ENCODE measurements around the gene IQGAP2.
"Not testable (repeated sequence)": the region's sequence is repeated elsewhere in the genome, so short reads cannot be mapped to it uniquely, and the experiment has no call there.

Gene IQGAP2

DNA sequence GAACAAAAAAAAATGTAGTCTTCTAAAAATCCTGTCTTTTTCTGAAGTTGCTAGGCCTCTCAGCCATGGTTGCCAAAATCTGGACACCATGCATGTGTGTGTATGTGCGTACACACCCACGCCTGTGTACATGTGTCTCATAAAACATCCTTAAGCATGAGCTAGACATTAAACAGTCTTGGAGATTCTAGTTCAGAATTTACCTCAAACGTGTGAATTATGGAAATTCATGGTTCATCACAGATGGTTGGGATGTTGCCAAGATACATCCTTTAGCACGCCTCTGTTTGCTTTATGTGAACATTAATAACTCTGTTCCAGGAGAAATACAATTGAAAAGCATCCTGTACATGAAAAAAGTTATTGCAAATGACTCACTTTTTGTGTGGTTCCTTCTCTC is 167.1 kb downstream of the IQGAP2 start:
- DNase-seq (ENCODE audit: low read depth in 1 of 2, low spot score in 1 of 2) = no peak

DNA sequence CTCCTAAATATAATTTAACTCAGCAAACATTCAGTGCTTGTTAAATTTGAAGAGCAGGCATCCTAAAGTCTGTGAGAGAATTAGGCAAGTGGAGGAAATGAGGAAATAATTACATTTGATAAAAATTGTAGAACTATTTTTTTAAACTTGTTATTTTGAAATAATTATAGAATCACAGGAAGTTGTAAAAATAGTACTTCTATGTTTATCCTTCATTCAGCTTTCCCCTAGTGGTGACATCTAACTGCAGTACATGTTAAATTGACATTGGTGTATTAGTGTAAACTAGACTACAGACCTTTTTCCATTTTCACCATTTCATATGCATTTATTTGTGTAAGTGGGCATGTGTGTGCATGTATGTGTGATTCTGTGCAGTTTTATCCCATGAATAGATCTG is 168.5 kb downstream of the IQGAP2 start:
- no peak for DNase-seq (ENCODE audit: low read depth in 1 of 2, low spot score in 1 of 2)

DNA sequence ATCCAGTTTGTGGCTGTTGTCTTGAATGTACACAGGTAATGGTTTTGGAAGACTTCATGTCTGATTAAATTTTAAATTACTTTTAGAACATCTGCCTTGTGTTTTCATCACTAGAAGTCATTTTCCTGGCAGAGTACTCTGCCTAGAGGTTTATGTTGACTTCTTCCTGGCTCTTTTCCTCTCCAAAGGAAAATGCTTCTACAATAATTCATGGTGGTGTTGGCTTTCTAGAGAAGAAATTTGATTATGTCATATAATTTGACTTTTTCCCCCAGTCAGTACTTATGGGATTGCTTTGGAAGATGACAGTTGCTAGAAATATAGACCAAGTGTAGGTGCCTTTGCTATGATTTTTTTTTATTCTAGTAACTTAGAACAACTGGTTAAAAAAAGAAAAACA is 173.4 kb downstream of the IQGAP2 start:
- DNase-seq (ENCODE audit: low read depth in 1 of 2, low spot score in 1 of 2) = no peak

DNA sequence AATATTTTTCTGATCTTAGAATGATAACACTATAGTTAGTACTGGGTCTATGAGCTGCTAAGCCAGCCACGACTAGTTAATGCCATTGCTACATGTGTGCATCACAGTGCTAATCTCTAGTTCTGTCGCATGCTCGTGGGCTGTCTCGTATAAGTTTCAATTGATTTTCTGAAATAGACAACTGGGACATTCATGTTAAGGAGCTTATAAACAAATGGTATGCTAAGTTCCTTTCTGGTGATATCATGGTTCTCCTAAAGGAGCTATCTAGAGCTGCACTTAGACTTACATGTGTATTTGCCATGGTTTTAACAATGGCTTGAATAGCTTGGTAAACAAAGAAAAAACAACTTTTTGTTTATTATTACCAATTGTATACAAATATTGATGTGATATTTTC is 173.9 kb downstream of the IQGAP2 start:
- no peak for DNase-seq (ENCODE audit: low read depth in 1 of 2, low spot score in 1 of 2)

DNA sequence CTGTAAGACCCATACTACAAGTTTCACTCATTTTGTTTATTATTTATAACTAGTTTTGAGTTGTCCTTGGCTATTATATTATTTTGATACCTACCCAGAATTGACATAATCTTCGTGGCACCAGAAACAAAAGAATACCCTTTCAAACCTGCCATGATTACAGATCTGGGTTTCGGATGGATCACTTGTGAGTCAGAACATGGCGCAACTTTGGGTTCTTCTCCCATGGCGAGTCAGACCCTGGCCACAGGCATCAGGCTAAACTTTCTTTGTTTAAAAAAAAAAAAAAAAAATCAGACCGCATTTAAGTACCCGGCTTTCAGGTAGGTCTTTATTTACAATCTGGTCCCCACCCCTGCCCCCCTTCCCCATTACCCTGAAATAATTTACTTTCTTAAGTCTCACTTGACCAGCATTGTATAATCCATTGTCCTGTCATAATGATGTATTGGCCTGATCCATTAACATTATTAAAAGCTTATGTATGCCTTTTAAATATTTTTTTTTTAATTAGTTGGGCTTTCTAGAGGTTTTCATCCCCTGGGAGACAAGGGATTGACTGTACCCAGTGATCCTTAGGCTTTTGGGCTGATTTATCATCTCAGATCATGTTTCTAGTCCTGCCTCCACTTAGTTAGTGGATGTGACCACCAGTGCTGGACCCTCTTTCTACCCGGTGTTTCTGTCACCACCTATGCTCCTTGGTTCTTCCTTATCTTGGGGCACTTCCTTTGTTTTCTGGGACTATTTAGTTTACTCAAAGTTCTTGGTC is 176.3 kb downstream of the IQGAP2 start:
- DNase-seq (ENCODE audit: low read depth in 1 of 2, low spot score in 1 of 2) = no peak

DNA sequence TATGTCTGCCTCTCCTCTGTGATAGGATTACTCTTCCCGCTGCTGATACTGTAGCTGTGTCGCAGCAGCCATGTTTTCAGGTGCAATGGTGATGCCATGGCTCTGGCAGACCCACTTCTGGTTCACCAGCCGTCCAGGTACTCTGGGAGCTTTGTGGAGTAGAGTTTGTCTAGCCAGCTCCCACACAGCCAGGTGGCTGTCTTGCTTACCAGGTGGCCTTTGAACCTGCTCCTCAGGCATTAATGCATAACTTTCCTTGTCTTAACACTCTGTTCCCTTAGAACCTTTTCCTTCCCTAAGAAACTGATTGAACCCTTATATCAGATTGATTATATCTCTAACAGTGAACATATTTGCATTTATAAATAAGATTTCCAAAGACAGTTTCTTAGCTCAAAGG is 177.9 kb downstream of the IQGAP2 start:
- no peak for DNase-seq (ENCODE audit: low read depth in 1 of 2, low spot score in 1 of 2)

DNA sequence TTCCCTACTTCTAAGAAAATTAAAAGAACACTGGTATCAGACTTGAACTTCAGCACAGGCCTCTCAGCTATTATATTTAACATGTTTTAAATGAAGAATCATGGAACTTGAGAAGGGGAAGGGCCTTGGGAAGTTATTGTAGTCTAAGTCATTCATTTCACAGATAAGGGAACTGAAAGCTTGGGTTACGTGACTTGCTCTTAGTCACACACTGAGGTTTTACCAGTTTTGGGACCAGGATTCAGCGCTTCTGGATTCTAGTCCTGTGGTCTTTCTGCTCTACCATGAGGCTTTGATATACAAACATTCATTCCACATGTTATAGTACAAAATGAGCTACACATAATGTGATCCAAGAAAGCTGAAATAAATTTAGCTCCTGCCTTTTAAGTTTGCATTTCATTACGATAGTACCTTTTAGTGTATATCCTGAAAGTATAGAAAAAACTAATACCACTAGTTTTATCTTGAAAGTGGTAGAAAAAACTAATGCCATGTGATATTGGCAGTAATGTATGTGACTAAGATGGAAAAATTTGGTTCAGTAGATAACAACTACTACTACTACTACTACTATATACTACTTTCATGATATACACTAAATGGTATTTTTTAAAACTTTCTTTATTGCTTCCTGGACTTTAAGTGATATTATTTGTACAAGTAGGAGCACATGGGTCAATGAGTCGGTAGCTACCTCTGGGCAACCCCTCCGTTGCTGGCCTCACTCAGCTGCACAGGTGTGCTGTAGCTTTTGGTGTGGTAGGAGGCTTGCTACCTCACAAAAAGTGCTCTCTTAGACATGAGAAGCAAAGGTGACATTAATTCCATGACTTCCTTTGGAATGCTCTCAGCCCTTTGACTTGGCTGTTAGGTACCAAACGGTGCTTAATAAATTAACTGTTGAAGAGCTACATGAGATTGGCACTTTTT is 179.4 kb downstream of the IQGAP2 start:
- no peak for DNase-seq (ENCODE audit: low read depth in 1 of 2, low spot score in 1 of 2)

DNA sequence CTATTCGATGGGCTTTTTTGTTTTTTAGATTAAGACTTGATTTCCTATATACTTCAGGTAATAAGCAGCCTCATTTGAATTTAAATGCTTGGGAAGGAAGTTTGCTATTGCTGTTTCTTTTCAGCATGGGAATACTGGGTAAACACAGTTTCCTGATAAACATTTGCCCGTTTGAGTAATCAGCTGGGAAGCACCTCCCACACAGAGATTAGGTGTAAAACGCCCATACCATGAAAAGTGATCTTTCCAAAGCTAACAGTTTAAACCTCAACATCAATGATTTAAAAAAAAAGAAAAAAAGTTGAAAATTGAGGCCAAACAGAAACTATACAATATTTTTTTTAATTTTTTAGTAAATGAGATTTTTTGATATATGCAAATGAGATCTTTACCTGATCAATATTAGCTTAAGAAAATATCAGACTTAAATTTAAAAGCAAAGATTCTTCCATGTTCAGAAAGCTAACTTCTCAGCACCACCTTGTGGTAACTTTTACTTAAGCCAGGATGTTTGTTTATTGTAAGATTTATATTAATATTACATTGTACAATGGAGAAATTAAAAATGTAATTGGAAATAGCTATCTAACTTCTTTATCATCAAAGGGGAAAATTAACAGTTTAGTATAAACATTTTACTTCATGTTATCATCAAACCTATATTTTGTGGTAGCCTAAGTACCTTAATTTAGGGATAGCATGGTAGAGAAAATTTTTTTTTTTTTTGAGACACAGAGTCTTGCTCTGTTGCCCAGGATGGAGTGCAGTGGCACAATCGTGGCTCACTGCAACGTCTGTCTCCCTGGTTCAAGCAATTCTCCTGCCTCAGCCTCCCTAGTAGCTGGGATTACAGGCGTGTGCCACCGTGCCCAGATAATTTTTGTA is 180.3 kb downstream of the IQGAP2 start:
- no peak for DNase-seq (ENCODE audit: low read depth in 1 of 2, low spot score in 1 of 2)

DNA sequence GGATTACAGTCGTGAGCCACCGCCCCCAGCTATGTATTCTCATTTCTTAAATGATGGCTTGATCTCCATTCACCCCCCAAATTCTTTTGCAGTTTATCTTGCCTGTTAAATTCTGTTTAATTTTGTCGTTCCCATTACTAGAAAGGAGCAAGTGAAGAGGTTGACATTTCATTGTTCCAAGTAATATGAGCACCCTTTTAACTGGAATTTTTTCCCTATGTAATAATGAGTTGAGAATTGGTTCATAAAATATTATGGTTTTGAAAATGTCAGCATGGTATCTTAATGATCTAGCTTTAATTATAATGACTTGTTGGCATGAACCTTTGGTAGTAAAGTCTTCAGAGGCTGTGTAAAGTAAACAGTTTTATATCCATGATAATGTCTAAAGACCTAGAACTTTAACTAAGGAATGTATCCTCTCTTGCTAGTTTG is 182.7 kb downstream of the IQGAP2 start:
- no peak for DNase-seq (ENCODE audit: low read depth in 1 of 2, low spot score in 1 of 2)

DNA sequence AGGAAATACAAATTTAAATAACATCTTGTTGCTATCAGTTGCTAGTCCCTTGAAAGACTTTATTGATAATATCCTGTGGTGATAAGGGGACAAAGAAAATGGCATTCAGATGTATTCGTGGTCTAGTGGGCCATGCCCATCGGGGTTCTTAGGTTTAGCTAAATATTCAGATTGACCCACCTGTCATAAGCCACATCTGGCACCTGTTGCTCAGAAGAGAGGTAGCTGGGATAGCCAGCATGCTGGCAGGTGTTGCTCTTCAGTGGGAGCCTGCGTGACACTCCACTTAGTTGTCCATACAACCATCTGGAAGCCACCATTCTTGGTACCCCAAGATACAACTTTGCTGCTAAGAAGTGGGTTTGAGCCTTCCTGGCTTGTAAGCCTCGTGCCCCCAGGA is 183.4 kb downstream of the IQGAP2 start:
- DNase-seq (ENCODE audit: low read depth in 1 of 2, low spot score in 1 of 2) = no peak

DNA sequence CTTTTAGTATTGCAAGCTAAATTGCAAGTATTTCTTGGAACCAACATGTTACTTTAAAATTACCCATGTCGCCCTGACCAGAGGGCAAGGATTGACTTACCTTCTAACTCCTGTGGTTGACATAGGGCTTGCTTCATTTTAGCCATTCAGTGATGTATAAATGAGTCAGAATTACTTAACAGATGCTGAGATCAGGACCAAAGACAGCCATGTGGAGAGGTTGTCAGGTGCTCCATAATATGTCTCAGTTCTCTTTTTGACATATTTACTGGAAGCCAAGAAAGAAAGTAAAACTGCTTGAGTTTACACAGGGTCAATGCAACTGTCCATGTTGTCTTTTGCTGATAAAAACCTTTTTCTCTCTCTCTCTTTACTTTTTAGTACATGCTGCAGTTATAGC is 186.9 kb downstream of the IQGAP2 start:
- no peak for DNase-seq (ENCODE audit: low read depth in 1 of 2, low spot score in 1 of 2)

DNA sequence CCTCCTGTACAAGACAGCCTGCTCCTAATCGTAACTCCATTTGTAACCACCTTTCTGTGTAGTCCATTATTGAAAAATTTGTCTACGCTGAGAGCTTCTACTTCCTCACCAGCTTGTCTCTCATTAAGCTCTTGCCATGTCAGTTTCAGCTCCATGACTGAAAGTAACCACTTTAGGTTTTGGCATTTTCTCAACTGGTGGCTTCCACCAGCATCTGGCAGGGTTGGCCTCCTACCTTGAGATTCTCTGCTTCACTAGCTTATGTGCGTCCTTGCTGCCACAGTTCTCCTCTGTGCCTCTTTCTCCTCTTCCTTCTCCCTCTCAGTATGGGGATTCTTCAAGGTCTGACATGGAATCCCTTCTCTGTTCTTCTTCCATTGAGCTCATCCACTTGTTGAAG is 188.3 kb downstream of the IQGAP2 start:
- DNase-seq (ENCODE audit: low read depth in 1 of 2, low spot score in 1 of 2) = no peak

DNA sequence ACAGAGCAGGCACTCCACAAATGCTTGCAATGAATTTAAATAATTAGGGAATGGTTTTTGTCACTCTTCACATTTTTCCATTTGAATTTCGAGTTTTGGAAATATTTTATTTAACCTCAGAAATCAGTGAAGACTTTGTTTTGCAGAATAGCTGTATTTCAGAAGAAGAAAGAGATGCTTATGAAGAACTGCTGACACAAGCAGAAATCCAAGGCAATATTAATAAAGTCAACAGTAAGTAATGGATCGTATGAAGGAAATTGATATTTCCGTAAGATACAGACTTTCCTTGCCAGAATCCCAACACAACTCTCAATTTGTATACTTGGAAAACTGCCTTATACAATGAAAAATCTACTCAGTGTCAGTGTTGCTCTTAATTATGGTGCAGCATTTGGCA is 189.6 kb downstream of the IQGAP2 start:
- DNase-seq (ENCODE audit: low read depth in 1 of 2, low spot score in 1 of 2) = no peak

DNA sequence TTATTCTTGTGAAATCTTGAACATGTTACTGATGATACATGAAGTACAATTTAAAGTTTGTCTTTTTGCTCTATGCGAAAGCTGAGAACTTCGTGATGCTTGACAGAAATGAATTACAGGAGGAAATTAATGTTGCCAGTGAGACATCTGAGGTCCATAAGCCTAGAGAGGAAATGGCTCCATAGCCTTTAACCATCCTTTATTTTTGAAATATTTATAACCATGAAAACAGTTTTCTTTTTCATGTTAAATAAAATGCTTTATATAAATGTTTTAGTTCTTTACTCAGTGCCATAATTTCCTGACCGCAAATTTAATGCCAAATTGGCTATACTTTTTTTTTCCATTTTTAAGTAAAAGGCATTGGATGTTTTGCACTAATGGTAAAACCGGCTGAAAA is 191.0 kb downstream of the IQGAP2 start:
- no peak for DNase-seq (ENCODE audit: low read depth in 1 of 2, low spot score in 1 of 2)

DNA sequence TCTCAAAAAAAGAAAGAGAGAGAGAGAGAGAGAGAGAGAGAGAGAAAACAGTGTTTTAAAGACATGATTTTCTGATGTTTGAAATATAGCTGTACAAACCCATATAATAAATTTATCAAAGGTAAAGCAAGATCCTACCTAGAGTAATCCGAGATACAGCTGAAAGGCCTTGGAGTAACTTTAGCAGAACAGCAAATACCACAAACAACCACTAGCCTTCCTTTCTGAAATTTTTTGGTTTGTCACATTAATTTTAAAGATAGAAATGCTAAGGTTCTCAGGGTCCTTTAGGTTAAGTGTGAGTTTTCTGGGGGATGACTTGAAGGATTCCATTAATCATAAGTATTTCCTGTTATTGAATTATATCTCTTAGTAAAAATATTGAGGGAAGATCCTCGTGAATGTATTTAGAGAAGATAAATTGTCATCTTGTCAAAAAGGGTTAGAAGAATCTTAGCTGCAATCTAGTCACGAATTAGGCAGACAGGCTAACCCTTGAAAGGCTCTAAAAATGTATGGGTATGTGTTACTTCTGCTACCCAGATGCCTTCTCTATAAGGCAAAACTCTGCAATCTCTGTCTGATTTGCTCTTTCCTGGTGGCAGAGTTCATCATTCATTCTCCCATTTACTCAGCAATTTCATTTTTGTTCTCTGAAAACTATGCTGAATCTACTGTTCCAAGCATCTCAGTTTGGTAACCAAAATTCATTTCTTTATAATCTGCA is 192.8 kb downstream of the IQGAP2 start:
- DNase-seq (ENCODE audit: low read depth in 1 of 2, low spot score in 1 of 2) = no peak

DNA sequence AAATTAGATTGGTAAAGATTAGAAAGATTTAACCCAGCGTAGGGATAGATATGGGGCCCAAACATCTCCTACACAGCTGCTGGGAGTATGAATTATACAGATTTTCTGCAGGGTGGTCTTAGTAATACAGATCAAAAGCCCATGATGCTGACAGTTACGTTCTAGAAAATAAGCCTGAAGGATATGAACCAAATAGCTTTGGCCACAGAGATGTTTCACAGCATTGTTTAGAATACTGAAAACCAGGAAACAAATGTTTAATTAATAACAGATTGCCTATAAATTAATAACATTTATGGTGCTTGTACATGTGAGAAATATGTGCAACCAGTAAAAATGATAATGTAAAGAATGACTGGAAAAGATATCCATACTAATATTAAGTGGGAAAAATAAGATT is 195.4 kb downstream of the IQGAP2 start:
- DNase-seq (ENCODE audit: low read depth in 1 of 2, low spot score in 1 of 2) = no peak

DNA sequence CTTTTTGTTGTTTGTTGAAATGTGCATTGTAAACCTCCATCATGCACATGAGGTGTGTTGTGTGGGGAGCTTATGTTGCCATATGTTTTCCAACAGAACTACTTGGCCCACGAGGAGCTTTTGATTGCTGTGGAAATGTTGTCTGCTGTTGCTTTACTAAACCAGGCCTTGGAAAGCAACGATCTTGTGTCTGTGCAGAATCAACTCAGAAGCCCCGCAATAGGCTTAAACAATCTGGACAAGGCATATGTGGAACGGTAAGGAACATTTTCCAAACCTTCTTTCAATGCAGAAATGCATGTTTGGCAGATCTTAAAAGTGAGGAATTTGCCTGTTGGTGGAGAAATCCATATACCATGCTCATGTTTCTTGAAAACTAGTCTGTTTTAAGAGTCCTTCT is 197.6 kb downstream of the IQGAP2 start:
- no peak for DNase-seq (ENCODE audit: low read depth in 1 of 2, low spot score in 1 of 2)

DNA sequence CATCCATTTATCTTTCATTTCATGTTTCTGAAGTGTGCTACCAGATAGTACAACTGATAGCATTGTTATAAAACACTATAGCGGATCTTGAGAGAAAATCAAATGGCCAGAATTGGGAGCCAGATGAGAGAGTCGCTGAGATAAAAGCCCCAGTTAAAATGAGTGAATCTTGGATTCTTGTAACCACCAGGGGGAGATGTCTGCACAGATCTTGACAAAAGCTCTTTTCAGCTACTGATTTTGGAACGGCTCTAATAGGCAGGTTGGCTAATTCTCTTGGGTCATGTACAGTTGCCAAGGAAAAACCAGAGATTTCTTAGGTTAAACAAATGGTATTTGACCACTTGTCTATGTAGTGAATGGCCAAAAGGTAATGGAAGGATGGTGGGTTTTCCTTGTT is 198.4 kb downstream of the IQGAP2 start:
- no peak for DNase-seq (ENCODE audit: low read depth in 1 of 2, low spot score in 1 of 2)

DNA sequence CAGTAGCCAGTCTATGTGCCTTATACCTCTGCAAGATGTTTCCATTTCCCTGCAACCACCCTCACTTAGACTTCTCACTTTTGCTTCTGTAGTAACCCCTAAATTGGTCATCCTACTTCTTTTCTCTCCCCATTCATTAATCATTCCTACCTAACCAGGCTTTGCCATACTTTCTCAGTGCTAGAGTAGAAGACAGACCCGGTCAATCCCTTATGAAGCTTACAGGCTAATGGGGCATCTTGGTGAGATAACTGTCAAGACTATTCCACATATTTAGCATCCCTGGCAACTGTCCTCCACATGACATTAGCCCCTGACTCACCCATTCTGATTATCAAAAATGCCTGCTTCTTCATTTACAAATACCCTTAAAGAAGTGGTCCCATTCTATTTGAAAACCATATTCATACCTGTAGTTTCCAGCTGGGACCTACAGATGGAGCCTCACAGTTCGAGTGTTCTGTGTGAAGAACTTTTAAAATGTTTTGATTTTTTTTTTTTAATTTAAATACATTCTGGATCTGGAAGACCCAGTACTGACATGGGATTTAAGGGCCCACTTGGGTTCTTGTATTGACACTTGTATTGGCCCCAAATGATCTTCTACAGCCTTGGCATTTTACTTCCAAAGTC is 199.1 kb downstream of the IQGAP2 start:
- DNase-seq (ENCODE audit: low read depth in 1 of 2, low spot score in 1 of 2) = no peak

DNA sequence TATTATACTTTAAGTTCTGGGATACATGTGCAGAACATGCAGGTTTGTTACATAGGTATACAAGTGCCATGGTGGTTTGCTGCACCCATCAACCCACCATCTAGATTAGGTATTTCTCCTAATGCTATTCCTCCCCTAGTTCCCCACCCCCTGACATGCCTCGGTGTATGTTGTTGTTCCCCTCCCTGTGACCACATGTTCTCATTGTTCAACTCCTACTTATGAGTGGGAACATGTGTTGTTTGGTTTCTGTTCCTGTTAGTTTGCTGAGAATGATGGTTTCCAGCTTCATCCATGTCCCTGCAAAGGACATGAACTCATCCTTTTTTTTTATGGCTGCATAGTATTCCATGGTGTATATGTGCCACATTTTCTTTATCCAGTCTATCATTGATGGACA is 200.9 kb downstream of the IQGAP2 start:
- DNase-seq (ENCODE audit: low read depth in 1 of 2, low spot score in 1 of 2) = not testable (repeated sequence)
